Activated T-helper 17 cell treated with anti-CD3 and anti-CD28 coated beads, Interleukin-2, amount 50 U/mL, for 72 hours (primary cell): ENCODE results near the gene PHF3. TPM values are rescaled to one million over a fixed set of nuclear protein-coding genes. Genes with fewer than 3 reads are reported as not detected.
A peak's percentile ranks its signal among the peaks of the same experiment; 100 is the strongest.

ENCODE experiments used
- ATAC-seq: fragments of 150-1000 bp; cut with Tn5 transposase; replicated peaks from 2 replicates; pipeline ENCODE4 v1.10.0; 2021; ENCODE audit warnings: mild to moderate bottlenecking, moderate library complexity
- H3K27ac Mint-ChIP-seq: one replicate; pipeline ENCODE4 v1.8.0; 2022; ENCODE audit warnings: mixed read lengths
- H3K27me3 Mint-ChIP-seq: one replicate; pipeline ENCODE4 v1.8.0; 2022; ENCODE audit warnings: mixed read lengths
- H3K36me3 Mint-ChIP-seq: one replicate; pipeline ENCODE4 v1.8.0; 2022; ENCODE audit warnings: low read depth, mild to moderate bottlenecking, mixed read lengths
- H3K4me1 Mint-ChIP-seq: one replicate; pipeline ENCODE4 v1.8.0; 2022; ENCODE audit warnings: mixed read lengths
- H3K4me3 Mint-ChIP-seq: one replicate; pipeline ENCODE4 v1.8.0; 2022; ENCODE audit warnings: mild to moderate bottlenecking, mixed read lengths
- H3K9me3 Mint-ChIP-seq: one replicate; pipeline ENCODE4 v1.8.0; 2022; ENCODE audit warnings: mixed read lengths
- total RNA-seq, 2 donors: library from RNA; stranded (reverse); gene quantifications; one replicate each; pipeline ENCODE4 v1.2.3, GENCODE V29; 2022

PHF3 gene
- 10 to 100 TPM; 45.3 to 91.4 TPM for total RNA-seq

- no peaks in the 10 kb centered on the region for H3K9me3 Mint-ChIP-seq
- peak within 1 kb of the TSS; percentile 100 for H3K4me3 Mint-ChIP-seq
- H3K27ac Mint-ChIP-seq = peak within 1 kb of the TSS; percentile 99
- peaks cover 15% of the 10 kb centered on the region for H3K4me1 Mint-ChIP-seq
- peak; percentile 91 for ATAC-seq
- peaks cover 27% of the 10 kb centered on the region for H3K36me3 Mint-ChIP-seq
- peaks cover 3% of the 10 kb centered on the region for H3K27me3 Mint-ChIP-seq
Measured at GRCh38 chr6:63635588-63636517, at the start of gene PHF3. TSS of gene PHF3 (plus strand) at chr6:63635802. CDS start at chr6:63646552, 10,750 bp downstream.

GRCh38 chr6:63589952-63590411, 45.6 kb upstream of the PHF3 start:
- H3K27ac Mint-ChIP-seq = no peak overlapping the region
- H3K4me3 Mint-ChIP-seq = no peak overlapping the region
- H3K9me3 Mint-ChIP-seq = no peaks in the 10 kb centered on the region
- ATAC-seq = no peak
- H3K4me1 Mint-ChIP-seq = no peaks in the 10 kb centered on the region
- no peaks in the 10 kb centered on the region for H3K27me3 Mint-ChIP-seq
- no peaks in the 10 kb centered on the region for H3K36me3 Mint-ChIP-seq

- Mint-ChIP-seq H3K36me3 (no peaks in the 10 kb centered on the region), H3K4me1 (peaks cover 2% of the 10 kb centered on the region), H3K27ac (no peak overlapping the region), H3K9me3 (no peaks in the 10 kb centered on the region), H3K27me3 (no peaks in the 10 kb centered on the region), H3K4me3 (no peak overlapping the region)
- ATAC-seq = no peak
Measured at GRCh38 chr6:63592886-63593285, 42.7 kb upstream of the PHF3 start.

GRCh38 chr6:63597141-63598048, 38.2 kb upstream of the PHF3 start:
- Mint-ChIP-seq H3K4me3 (peak overlapping the region; percentile 85), H3K36me3 (no peaks in the 10 kb centered on the region), H3K27ac (no peak overlapping the region), H3K27me3 (no peaks in the 10 kb centered on the region), H3K4me1 (peaks cover 9% of the 10 kb centered on the region), H3K9me3 (no peaks in the 10 kb centered on the region)
- no peak for ATAC-seq

- H3K27ac Mint-ChIP-seq = no peak overlapping the region
- peak; percentile 100 for ATAC-seq
- peaks cover 9% of the 10 kb centered on the region for H3K4me1 Mint-ChIP-seq
Measured at GRCh38 chr6:63598049-63599036, 37.3 kb upstream of the PHF3 start.

GRCh38 chr6:63599243-63599642, 36.4 kb upstream of the PHF3 start:
- Mint-ChIP-seq H3K9me3 (no peaks in the 10 kb centered on the region), H3K4me3 (peak overlapping the region; percentile 85)
- ATAC-seq = no peak

More at GRCh38 chr6:63598049-63599036, 37.3 kb upstream of the PHF3 start:
- Mint-ChIP-seq H3K9me3 (no peaks in the 10 kb centered on the region), H3K36me3 (no peaks in the 10 kb centered on the region), H3K4me3 (peak overlapping the region; percentile 85), H3K27me3 (no peaks in the 10 kb centered on the region)

GRCh38 chr6:63600136-63600535, 35.5 kb upstream of the PHF3 start:
- Mint-ChIP-seq H3K27me3 (no peaks in the 10 kb centered on the region), H3K27ac (no peak overlapping the region), H3K36me3 (no peaks in the 10 kb centered on the region), H3K4me1 (peaks cover 9% of the 10 kb centered on the region), H3K4me3 (no peak overlapping the region), H3K9me3 (no peaks in the 10 kb centered on the region)
- no peak for ATAC-seq

More at GRCh38 chr6:63599243-63599642, 36.4 kb upstream of the PHF3 start:
- Mint-ChIP-seq H3K36me3 (no peaks in the 10 kb centered on the region), H3K27me3 (no peaks in the 10 kb centered on the region), H3K27ac (no peak overlapping the region), H3K4me1 (peaks cover 9% of the 10 kb centered on the region)

- H3K27me3 Mint-ChIP-seq = no peaks in the 10 kb centered on the region
- H3K27ac Mint-ChIP-seq = no peak overlapping the region
- no peak overlapping the region for H3K4me3 Mint-ChIP-seq
- no peaks in the 10 kb centered on the region for H3K36me3 Mint-ChIP-seq
- ATAC-seq = no peak
- H3K4me1 Mint-ChIP-seq = no peaks in the 10 kb centered on the region
- no peaks in the 10 kb centered on the region for H3K9me3 Mint-ChIP-seq
Measured at GRCh38 chr6:63609231-63609630, 26.4 kb upstream of the PHF3 start.

- no peaks in the 10 kb centered on the region for H3K4me1 Mint-ChIP-seq
- H3K27ac Mint-ChIP-seq = no peak overlapping the region
- no peak for ATAC-seq
- H3K4me3 Mint-ChIP-seq = no peak overlapping the region
- H3K9me3 Mint-ChIP-seq = no peaks in the 10 kb centered on the region
- no peaks in the 10 kb centered on the region for H3K27me3 Mint-ChIP-seq
- no peaks in the 10 kb centered on the region for H3K36me3 Mint-ChIP-seq
Measured at GRCh38 chr6:63610944-63611343, 24.7 kb upstream of the PHF3 start.

- H3K4me1 Mint-ChIP-seq = no peaks in the 10 kb centered on the region
- H3K27me3 Mint-ChIP-seq = no peaks in the 10 kb centered on the region
- H3K27ac Mint-ChIP-seq = no peak overlapping the region
- no peaks in the 10 kb centered on the region for H3K36me3 Mint-ChIP-seq
- no peaks in the 10 kb centered on the region for H3K9me3 Mint-ChIP-seq
- ATAC-seq = no peak
- no peak overlapping the region for H3K4me3 Mint-ChIP-seq
Measured at GRCh38 chr6:63611560-63611959, 24.0 kb upstream of the PHF3 start.

GRCh38 chr6:63615590-63615989, 20.0 kb upstream of the PHF3 start:
- Mint-ChIP-seq H3K27me3 (peaks cover 17% of the 10 kb centered on the region), H3K27ac (no peak overlapping the region), H3K36me3 (no peaks in the 10 kb centered on the region), H3K9me3 (no peaks in the 10 kb centered on the region), H3K4me1 (no peaks in the 10 kb centered on the region), H3K4me3 (no peak overlapping the region)
- ATAC-seq = no peak

- Mint-ChIP-seq H3K9me3 (no peaks in the 10 kb centered on the region), H3K4me1 (no peaks in the 10 kb centered on the region), H3K36me3 (no peaks in the 10 kb centered on the region), H3K4me3 (no peak overlapping the region), H3K27ac (no peak overlapping the region), H3K27me3 (peaks cover 32% of the 10 kb centered on the region)
- ATAC-seq = no peak
Measured at GRCh38 chr6:63624091-63624490, 11.5 kb upstream of the PHF3 start.

GRCh38 chr6:63630466-63630865, 5.1 kb upstream of the PHF3 start:
- Mint-ChIP-seq H3K36me3 (no peaks in the 10 kb centered on the region), H3K4me3 (no peak overlapping the region), H3K27me3 (peaks cover 9% of the 10 kb centered on the region), H3K27ac (no peak overlapping the region), H3K9me3 (no peaks in the 10 kb centered on the region), H3K4me1 (no peaks in the 10 kb centered on the region)
- no peak for ATAC-seq
